A172 (cell line): Measurements from ENCODE around the gene TMEM187. TPM values are rescaled to one million over a fixed set of nuclear protein-coding genes. Genes with fewer than 3 reads are reported as not detected.

Experiments used
- DNase-seq: peaks from one replicate; pipeline ENCODE4 v3.0.0-alpha.2; 2015; ENCODE audit warnings: low spot score
- total RNA-seq: library from RNA; depleted of rRNA; stranded (reverse); fragments of >200 nt; shearing (Covaris generic); gene quantifications from 2 replicates; pipeline ENCODE4 v1.2.3, GENCODE V29; 2014

Gene TMEM187
- total RNA-seq, 1 experiment from 2014 or later, result 9.6 TPM

DNA sequence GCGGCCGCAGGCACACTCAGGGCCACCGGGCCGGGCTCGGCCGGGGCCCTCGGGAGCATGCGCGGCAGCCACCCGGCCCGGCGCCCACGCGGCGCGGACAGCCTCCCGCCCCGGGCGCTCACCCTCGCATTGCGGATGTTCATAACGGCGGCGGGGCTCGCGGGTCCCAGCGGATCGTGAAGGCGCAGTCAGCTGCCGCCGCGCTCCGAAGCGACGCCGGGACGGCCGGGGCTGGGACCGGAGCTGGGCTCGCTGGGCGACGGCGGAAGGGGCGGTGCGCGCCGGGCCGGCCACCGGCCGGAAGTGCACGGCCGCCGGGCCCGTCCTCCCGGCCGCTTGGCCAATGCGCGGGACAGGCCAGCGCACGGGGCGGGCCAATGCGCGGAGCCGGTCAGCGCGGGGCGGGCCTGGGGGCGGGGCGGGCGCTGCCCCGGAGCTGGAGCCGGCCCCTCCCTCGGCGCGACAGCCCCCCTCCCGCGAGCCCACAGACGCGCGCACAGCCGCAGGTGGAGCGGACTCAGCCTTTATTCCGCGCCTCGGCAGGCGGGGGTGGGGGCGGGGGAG, 37.7 kb upstream of the TMEM187 start, which contains the start of gene NAA10:
NAA10 (minus strand) TSS at position 276 of the 564 bp plus-strand sequence; CDS start at position 143, 133 bp downstream.
- DNase-seq, result peak; percentile 55

DNA sequence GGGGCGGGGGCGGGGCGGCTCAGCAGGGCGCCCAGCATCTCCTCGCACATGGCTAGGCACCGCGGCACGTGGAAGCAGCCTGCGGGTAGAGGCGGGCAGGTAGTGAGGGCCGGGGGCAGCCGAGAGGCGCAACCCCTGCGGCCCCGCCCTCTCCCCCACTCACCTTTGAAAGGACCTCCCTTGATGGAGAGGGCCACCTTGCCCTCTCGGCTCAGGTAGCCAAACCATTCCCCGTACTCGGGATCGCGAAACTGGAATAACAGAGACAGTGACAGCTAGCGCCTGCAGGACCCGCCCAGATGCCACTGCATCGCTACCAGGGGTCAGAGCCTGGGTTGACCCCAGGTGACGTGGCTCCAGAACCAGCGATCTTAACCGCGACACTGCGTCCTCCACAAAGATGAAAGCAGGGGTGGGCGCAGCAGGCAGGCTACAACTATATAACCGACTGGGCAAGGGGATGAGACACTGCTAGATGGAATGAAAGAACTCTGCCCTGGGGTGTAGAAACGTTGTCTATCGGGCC, 37.2 kb upstream of the TMEM187 start:
- no peak for DNase-seq

DNA sequence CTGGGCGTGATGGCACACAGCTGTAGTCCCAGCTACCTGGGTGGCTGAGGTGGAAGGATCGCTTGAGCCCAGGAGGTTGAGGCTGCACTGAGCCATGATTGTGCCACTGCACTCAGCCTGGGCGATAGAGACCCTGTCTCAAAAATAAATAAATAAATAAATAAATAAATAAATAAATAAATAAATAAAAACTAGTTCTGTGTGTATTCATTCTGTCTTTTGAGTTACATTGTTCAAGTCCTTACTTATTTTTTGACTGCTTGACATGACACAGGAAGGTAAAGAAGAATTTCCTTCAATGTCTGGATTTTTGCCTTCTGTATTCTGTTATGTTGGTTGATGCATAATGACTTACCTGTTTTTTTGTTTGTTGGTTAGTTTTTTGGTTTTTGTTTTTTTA, 35.5 kb upstream of the TMEM187 start:
- no peak for DNase-seq

DNA sequence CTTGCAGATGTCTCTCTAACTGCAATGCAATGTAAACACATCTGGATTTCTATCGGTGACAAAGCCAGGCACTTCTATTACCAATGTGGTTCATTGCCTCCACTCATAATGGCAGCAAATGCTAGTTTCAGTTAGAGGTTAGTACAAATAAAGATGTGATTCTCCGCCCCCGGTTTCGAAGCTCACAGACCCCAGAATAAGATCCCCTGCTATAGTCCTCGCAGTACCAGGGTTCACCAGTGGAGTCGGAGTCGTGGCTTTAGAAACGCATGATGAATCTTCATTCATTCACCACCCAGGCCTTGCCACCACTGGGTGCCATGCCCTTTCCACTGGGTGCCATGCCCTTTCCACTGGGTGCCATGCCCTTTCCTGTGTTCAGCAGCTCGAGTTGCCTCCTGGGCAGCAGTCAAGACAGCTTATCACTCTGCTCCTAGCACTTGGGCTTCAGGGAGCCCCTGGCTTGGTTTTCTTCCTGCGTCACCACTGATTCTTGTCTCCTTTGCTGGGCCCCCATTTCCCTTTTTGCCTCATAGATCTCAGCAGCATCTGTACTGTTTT, 34.2 kb upstream of the TMEM187 start:
- no peak for DNase-seq

DNA sequence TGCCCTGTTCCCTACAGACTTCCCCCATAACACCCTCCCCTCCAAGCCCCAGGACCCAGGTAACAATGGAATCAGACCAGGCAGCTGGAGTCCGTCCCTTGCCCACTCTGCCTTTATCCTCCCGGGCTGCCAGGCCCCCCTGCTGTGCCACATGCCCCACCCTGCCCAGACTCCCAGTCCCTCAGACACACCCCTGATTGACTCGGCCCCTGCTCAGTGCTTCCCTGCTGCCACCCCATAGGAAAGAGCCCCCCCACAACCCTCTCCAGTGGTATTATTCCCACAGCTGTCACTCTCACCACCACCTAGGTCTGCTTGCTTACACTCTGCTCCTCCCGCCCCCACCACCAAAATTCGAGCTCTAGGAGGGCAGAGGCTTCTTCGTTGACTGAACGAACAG, 33.0 kb upstream of the TMEM187 start:
- DNase-seq, result no peak

DNA sequence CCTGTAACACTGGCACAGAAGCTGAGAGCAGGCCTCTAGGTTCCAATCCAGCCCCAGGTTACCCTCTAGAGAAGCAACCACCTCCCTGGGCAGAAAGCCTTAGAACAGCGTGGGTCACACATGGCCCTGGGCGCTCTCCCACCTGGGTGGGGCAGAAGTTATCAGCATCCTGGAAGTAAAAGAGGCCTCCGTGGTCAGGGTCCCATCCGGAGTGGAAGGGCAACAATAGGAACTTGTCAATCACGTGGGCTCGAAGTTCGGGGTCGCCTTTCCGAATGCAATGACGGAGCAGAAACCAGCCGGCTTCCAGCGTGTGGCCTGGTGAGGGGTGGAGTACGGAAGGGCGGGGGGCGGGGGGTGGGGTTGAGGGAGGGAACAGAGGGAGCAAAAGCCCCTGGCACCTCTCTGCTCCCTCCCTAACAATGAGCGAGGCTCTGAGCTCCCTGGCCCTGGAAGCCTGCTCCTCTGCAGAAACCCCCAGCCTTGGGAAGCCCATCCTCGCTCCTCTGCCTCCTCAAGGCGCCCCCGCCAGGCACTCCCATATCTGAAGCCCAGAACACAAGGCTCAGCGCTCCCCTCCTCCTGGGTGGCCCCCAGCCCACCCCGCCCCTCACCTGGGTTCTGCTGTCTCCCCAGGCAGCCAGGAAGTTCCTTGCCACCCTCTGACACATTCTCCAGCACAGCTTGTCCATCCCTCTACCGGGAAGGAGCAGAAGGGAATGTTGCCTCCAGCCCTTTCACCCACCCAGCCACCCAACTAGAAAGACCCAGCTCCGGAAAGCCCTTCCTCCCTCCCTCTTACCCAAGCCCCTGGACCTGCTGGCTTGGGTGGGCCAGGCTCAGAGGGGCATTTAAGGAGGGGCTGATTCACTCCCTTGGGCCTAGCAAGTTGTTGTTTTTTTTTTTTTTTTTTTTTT, 31.0 kb upstream of the TMEM187 start:
- DNase-seq, result no peak

DNA sequence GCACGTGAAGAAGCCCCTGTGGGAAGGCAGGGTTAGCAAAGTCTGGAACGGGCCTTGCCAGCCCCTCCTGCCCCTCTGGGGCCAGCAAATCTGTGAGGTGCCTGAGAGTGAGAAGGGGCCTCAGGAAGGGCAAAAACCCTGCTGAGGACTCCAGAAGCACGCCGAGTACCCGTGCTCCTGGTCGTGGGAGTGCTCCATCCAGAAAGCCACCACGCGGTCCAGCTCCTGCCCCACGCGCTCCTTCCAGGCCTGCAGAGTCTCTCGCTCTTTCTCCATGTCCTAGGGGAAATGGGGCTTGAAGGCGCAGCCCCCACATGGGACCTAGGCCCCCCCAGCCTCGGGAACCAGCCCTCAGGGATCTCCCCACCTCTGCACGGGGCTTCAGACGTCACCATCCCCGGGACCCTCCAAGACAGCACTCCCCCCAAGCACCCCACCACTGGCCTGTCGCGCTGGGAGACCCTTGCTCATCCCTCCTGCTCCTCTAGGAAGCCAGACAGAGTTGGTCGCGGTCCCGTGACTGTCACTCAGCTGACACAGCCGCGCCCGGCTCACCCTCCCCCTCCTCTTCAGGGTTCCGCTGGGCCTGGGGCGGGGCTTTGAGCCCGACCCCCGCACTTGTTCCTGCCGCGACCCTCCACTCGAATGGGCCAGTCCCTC, 28.3 kb upstream of the TMEM187 start, which contains the start of gene RENBP:
RENBP (minus strand) TSS at position 504 of the 660 bp plus-strand sequence; CDS start at position 471, 33 bp downstream.
- no peak for DNase-seq

DNA sequence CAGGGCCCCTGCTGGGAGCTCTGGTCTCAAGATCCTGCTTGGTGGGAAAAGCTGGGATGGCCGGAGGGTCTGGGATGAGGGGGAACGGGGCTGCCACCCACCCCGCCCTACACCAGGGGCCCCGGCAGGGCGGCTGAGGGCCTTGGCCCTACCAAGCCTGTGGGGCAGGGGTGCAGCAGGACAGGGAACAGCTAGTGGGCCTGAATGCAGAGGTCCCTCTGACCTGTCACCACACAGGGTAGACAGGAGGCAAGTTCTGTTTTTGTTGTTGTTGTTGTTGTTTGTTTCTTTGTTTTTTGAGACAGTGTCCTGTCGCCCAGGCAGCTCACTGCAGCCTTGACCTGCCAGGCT, 27.8 kb upstream of the TMEM187 start:
- no peak for DNase-seq

DNA sequence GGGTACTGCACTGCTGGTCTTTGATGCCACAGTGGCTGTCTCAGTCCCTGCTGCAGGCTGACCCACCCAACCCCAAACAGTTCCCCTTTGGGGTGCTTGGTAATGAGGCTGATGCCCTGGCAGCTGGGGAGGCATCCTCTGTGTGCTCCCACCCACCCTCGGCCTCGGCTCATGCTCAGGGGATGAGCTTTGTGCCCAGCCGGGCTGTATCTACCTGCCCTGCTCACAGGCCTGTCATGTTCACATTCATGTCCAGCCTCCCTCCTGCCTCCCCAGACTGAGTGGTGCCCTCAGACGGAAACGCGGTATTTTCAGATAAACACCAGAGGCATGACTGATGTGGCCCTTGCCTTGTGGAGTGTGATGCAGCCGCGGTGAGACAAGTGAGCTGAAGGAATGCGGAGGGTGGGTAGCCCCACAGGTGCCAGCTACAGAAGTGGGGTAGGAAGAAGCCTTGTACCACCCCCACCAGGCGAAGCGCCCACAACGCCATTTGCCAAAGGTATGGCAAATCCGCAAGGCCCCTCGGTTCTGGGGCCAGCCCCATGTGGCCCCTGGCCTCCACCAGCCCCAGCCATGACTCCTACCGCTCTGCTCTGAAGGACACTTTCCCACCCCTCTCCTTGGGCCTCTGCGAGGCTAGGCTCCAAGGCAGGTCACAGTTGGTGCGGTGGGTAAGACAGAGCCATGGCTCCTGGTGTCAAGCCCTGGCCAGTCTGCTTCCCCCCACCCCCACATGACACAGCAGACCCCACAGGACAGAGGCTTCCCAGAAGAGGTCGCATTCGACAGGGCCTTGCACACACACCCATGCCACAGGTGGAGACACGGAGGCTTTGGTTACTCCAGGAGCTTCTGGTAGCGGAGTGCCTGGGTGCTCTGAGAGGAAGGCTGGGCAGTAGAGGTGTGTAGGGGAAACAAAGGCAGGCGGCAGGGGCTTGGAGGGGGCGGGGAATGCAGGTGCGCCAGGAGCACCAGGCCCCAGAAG, 26.3 kb upstream of the TMEM187 start:
- DNase-seq, result no peak

DNA sequence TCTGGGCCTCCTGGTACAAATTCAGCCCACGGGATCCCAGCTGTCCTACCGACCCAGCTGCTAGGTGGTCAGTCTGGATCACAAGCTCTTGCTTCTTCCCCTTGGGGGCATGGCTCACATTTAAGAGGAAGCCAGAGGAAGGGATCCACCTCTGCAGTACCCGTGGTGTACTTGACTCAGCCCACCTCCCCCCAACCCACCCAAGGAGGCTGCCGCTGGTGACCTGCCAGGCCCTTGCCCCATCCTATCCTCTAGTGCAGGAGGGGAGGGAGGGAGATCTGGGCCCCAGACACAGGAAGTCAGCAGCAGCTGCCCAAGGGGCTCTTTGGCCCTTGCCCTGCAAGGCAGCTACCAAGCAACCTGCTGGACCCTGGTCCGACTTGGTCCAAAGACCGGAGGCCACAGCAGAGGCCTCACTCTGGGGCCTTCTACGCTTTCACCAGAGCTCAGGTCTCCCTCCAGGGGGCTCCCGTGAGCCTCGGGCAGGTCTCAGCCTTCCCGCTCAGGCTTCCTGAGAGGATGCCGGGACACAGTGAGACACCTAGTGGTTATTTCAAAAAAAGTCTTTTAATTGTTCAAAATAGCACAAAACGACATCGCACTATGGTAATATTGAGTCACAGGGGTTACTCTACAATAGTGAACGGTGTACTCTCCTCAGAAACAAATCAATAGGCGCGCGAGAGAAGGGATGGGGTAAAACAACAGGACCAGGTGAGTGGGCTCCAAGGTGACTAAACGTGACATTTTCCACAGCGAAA, 25.4 kb upstream of the TMEM187 start:
- DNase-seq, result peak; percentile 86

DNA sequence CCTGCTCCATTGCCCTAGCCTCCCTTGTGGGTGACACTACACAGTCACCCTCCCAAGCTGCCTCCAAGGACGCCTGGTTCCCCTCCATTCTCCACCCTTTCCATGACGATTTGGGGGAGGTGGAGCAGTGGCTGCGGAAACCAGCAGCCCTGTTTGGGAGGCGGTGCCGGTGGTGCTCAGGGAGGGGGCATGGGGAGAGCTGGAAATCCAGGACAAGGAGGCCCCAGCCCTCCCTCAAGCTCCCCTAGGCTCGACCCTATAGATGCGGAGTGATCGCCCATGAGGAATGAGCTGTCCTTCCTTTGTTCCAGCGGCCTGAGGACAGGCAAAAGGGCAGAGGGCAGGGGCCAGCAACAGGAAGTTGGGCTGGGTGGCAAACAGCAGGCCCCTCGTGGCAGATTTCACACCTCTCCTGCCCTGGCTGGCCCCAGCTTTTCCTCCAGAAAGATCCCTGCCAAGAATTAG, 24.5 kb upstream of the TMEM187 start:
- no peak for DNase-seq

DNA sequence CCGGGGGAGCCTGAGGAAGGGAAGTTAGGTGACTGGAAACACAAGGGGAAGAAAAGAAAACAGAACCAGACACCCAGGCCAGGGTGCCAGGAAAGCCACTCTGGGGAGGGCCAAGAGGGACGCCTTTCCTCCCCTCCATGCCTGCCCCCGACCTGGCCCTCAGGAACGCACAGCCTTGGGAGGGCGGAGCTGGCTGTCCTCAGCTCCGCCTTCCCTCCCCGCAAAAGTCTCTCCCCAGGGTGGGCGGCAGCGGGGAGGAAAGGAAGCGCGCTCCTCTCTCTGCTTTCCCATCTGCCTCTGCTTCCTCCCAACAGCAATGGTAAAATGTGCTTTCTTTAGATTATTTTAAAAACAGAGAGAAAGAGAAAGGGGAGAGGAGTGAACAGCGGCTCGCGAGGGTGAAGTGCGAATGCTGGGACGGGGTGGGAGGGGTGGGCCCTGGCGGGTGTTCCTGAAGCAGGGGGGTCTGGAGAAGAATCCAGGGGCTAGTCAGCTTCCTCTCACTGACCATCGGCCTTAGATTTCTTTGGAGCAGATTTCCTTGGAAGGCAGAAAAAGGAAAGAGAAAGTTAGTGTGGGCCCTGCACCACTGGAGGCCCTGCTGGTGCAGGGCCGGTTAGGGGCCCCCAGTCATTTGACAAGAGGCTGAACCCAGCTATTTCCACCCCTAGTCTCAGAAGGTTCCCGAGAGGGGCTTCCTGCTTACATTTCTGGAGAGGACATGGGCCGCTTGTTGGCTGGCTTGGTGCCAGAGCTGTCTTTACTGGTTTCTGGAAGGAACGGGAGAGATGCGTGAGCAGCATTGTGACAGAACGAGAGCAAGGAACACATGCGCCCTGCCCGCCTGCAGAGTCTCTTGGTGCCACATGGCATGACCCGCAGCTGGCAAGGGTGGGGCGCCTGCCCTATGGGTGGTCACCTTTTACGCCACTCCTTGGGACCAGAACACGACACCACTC, 23.4 kb upstream of the TMEM187 start:
- no peak for DNase-seq

DNA sequence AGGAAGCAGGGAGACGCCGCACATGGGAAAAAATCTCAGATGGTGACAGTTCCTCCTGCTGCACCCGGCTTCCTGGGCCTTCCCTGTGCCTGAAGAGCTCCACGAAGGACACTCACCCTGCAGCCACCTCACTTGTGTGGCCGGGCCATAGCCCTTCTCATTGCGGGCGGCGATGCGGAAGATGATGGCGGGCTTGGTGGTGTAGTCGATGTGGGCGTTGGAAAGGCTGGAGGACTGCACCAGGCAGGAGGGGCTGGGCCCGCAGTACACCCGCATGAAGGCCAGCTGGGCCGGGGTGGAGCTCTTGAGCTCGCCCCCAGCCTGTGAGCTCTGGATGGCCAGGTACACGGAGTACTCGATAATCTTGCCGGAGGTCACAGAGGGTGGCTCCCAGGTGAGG, 22.4 kb upstream of the TMEM187 start:
- DNase-seq, result no peak

DNA sequence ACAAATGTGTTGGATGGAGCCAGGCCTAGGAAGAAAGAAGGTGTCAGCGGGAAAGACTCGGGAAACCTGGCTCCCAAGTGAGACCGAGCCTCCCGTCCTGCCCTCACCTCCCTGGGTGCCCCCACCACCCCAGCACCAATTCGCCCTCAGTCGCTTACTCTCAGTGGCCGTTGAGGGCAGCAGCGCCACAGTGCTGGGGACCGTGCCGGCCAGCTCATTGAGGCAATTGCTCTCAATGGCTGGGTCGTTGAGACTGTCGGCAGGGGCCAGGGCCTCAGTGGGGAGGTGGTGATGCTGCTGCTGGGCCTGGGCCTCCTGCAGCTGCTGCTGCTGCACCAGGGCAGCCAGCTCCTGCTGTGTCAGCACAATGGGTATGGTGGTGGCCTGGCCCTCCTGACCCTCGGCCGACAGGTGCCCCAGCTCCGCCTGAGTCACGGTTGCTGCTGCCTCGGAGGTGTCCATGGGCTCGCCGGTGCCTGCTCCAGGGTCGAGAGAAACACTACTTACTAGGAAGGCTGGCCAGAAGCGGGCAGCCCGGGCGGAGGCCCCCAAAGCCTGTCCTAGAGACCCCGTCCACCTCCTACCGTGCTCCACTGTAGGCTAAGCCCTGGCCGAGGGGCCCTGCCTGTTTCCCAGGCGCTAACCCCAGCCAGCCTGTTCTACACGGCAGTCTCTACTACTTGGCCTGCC, 20.7 kb upstream of the TMEM187 start:
- no peak for DNase-seq

DNA sequence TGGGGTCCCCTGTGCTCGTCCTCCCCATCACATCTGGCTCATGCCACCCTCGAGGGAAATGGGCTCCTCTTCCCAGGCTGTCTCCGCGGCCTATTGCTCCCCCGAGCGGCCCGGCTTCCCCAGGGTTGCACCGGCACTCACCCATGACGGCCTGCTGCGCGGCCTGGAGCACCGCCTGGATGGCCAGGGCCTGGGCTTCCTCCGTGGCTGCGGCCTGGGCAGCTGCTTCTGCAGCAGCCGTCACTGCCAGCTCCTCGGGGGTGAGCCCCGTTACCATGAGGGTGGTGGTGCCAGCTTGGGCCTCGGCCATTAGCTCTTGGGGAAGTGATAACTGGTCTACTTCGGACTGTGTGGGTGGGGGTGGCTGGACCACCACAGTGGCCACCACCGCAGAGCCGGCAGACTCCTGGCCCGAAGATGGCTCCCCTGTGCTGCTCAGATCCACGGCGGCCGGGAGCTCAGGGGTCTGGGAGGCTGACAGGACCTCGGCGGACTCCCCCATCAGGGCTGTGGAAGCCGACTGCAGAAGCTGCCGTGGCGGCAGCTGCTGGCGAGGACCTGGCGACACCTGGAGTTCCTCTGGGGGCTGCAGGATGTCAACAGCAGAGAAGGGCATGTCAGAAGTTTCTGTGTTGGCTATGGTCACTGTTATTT, 20.1 kb upstream of the TMEM187 start:
- DNase-seq, result no peak

DNA sequence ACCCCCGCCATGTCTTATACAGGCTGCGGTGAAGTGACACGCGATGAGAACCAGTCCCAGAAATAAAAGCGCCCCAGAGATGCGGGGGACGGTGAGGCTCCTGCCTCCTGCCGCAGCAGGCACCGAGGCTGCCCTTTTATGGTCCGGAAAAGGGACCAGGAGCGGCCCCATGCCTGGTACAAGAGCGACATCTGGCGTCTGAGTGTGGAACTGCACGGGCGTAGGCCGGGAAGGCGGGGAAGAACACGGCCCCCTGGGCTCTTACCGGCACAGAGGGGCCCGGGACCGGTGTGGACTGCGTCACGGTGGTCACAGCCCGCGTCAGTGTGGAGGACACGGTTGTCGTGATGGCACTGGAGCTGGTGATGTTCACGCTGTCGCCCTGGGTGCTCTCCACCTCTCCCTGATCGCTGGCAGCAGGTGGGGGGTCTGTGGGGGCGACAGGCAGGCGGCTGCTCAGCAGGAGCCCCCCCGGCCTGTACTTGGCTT, 19.2 kb upstream of the TMEM187 start:
- peak; percentile 55 for DNase-seq

DNA sequence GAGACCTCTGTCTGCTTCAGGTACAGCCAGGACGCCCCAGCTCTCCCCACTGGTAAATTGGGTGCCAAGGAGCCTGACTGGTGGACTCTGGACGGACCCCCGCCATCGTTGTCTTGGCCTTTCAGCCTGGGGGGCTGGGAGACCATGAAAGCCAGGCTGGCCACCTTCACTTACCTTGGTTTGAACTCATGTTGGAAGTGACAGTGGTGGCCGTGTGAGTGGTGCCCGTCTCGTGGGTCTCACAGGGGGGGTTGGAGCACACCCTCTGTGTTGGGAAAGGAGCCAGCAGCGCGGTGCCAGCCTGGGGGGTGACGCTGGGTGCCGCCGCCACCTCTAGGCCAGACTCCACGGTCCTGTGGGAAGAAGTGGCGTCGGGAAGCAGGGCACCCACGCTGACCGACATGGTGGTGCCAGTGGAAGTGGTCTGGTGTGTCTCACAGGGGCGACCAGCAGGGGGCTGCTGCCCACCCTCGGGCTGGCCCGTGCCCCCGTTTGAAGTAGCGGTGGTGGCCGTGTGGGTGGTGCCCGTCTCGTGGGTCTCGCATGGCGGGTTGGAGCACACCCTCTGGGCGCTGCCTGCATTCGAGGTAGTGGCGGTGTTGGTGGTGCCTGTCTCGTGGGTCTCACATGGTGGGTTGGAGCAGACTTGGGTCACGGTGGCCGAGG, 18.5 kb upstream of the TMEM187 start:
- no peak for DNase-seq
